PFSK-1 (cell line): ENCODE measurements around the gene CAMSAP1.

Experiments used
- REST ChIP-seq, 2 experiments: IDR thresholded peaks; 2 replicates each; pipeline versions ENCODE4 v1.6.1 to v1.8.0; 2011 to 2012; ENCODE audit warnings: low read depth in 2 of 2, low read length in 2 of 2, control low read depth in 1 of 2, inconsistent platforms in 1 of 2, mild to moderate bottlenecking in 1 of 2, moderate library complexity in 1 of 2; ENCODE audit not compliant: insufficient read depth in 1 of 2
- TAF1 ChIP-seq: IDR thresholded peaks from 2 replicates; pipeline ENCODE4 v1.6.1; 2012; ENCODE audit warnings: low read length, control low read depth, borderline replicate concordance; ENCODE audit not compliant: insufficient read depth

- TF ChIP-seq TAF1 (no peak), REST (IDR thresholded peaks at IDR 0.05; ENCODE audit: insufficient read depth in 1 of 2, low read depth in 2 of 2, low read length in 2 of 2) (no peak)
Observed at GRCh38 chr9:135930446-135931345, 23.4 kb upstream of the CAMSAP1 start.
